Measurements from ENCODE around the gene SEMA5A. TPM values are rescaled to one million over a fixed set of nuclear protein-coding genes. Genes with fewer than 3 reads are reported as not detected.

The SEMA5A gene
- total RNA-seq, 1 donor from 2014 or later, result 4.0 TPM

GRCh38 chr5:9174446-9174845 is 371.4 kb downstream of the SEMA5A start:
- peaks cover 2% of the 10 kb centered on the region for H3K4me1 Mint-ChIP-seq (ENCODE audit: low read depth)
- no peak for DNase-seq (ENCODE audit: low spot score, unreplicated experiment)
- H3K9me3 Mint-ChIP-seq (ENCODE audit: low read depth), result no peaks in the 10 kb centered on the region
- no peaks in the 10 kb centered on the region for H3K27me3 Mint-ChIP-seq
- TF ChIP-seq, protein P1, sequence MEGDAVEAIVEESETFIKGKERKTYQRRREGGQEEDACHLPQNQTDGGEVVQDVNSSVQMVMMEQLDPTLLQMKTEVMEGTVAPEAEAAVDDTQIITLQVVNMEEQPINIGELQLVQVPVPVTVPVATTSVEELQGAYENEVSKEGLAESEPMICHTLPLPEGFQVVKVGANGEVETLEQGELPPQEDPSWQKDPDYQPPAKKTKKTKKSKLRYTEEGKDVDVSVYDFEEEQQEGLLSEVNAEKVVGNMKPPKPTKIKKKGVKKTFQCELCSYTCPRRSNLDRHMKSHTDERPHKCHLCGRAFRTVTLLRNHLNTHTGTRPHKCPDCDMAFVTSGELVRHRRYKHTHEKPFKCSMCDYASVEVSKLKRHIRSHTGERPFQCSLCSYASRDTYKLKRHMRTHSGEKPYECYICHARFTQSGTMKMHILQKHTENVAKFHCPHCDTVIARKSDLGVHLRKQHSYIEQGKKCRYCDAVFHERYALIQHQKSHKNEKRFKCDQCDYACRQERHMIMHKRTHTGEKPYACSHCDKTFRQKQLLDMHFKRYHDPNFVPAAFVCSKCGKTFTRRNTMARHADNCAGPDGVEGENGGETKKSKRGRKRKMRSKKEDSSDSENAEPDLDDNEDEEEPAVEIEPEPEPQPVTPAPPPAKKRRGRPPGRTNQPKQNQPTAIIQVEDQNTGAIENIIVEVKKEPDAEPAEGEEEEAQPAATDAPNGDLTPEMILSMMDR (IDR thresholded peaks at IDR 0.05; ENCODE audit: unreplicated experiment), result no peak
- H3K36me3 Mint-ChIP-seq (ENCODE audit: insufficient read depth), result no peaks in the 10 kb centered on the region
- no peak overlapping the region for H3K4me3 Mint-ChIP-seq (ENCODE audit: low read depth)
- H3K27ac Mint-ChIP-seq, result no peak overlapping the region

- no peaks in the 10 kb centered on the region for H3K27me3 Mint-ChIP-seq
- TF ChIP-seq, protein P1 (IDR thresholded peaks at IDR 0.05; ENCODE audit: unreplicated experiment), result no peak
Observed at GRCh38 chr5:9173281-9174048, 372.4 kb downstream of the SEMA5A start.

DNA sequence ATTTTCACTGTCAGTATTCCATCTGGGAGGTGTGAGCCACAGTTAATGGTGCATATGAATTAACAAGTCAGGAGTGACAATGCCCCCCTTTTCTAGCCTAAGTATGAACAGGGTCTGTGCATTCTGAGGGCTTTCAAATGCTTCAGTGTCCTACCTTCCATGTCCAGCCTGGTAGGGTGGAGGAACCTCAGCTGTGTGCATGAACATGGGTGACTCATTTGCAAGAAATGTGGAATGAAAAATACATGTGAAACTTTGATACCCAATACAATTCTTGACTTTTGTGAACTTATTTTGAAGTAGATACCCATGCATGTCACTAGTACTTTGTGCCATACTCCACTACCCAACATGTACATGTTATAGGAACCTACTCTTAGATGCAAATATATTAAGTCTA is 375.8 kb downstream of the SEMA5A start:
- Mint-ChIP-seq H3K4me3 (ENCODE audit: low read depth) (no peak overlapping the region), H3K9me3 (ENCODE audit: low read depth) (no peaks in the 10 kb centered on the region), H3K36me3 (ENCODE audit: insufficient read depth) (no peaks in the 10 kb centered on the region), H3K4me1 (ENCODE audit: low read depth) (peaks cover 9% of the 10 kb centered on the region), H3K27ac (no peak overlapping the region), H3K27me3 (no peaks in the 10 kb centered on the region)
- DNase-seq (ENCODE audit: low spot score, unreplicated experiment), result no peak
- TF ChIP-seq, protein P1 (IDR thresholded peaks at IDR 0.05; ENCODE audit: unreplicated experiment), result no peak

More at GRCh38 chr5:9173281-9174048, 372.4 kb downstream of the SEMA5A start:
- Mint-ChIP-seq H3K9me3 (ENCODE audit: low read depth) (no peaks in the 10 kb centered on the region), H3K4me3 (ENCODE audit: low read depth) (no peak overlapping the region), H3K27ac (no peak overlapping the region), H3K36me3 (ENCODE audit: insufficient read depth) (no peaks in the 10 kb centered on the region), H3K4me1 (ENCODE audit: low read depth) (peaks cover 2% of the 10 kb centered on the region)
- no peak for DNase-seq (ENCODE audit: low spot score, unreplicated experiment)

GRCh38 chr5:9169557-9169902 is 376.3 kb downstream of the SEMA5A start:
- H3K4me3 Mint-ChIP-seq (ENCODE audit: low read depth), result no peak overlapping the region
- H3K36me3 Mint-ChIP-seq (ENCODE audit: insufficient read depth), result no peaks in the 10 kb centered on the region
- TF ChIP-seq, protein P1 (IDR thresholded peaks at IDR 0.05; ENCODE audit: unreplicated experiment), result no peak
- no peaks in the 10 kb centered on the region for H3K9me3 Mint-ChIP-seq (ENCODE audit: low read depth)
- H3K27ac Mint-ChIP-seq, result no peak overlapping the region
- H3K27me3 Mint-ChIP-seq, result no peaks in the 10 kb centered on the region
- peaks cover 11% of the 10 kb centered on the region for H3K4me1 Mint-ChIP-seq (ENCODE audit: low read depth)
- DNase-seq (ENCODE audit: low spot score, unreplicated experiment), result no peak

GRCh38 chr5:9168791-9169556 is 376.9 kb downstream of the SEMA5A start:
- Mint-ChIP-seq H3K9me3 (ENCODE audit: low read depth) (no peaks in the 10 kb centered on the region), H3K4me1 (ENCODE audit: low read depth) (peaks cover 11% of the 10 kb centered on the region), H3K27ac (no peak overlapping the region), H3K36me3 (ENCODE audit: insufficient read depth) (no peaks in the 10 kb centered on the region), H3K27me3 (no peaks in the 10 kb centered on the region), H3K4me3 (ENCODE audit: low read depth) (no peak overlapping the region)
- no peak for DNase-seq (ENCODE audit: low spot score, unreplicated experiment)
- TF ChIP-seq, protein P1 (IDR thresholded peaks at IDR 0.05; ENCODE audit: unreplicated experiment), result no peak
